Endothelial cell of umbilical vein (primary cell): ENCODE results near the gene DAB1. TPM values are rescaled to one million over a fixed set of nuclear protein-coding genes. Genes with fewer than 3 reads are reported as not detected.

ENCODE experiments used
- BruUV-seq: library from RNA; stranded (reverse); fragments of 400-500 nt; replicated peaks from 2 replicates; lab custom pipeline; 2021; lab: Mats Ljungman, UMichigan
- CTCF ChIA-PET: fragments of 300-600, 350-600 bp; sonication (Branson Sonifier 250); formaldehyde crosslinking; loops from one replicate; lab custom pipeline; 2021; ENCODE audit warnings: antibody characterized with exemption, inconsistent platforms; lab: Charles Lee
- POLR2A ChIA-PET: fragments of 300-600, 350-600 bp; sonication (Branson Sonifier 250); formaldehyde crosslinking; loops from one replicate; lab custom pipeline; 2021; ENCODE audit warnings: antibody characterized with exemption, inconsistent platforms; lab: Charles Lee
- DNase-seq: peaks from one replicate; pipeline ENCODE4 v3.0.0-alpha.2; 2011; ENCODE audit warnings: low read depth, low spot score
- FAIRE-seq: peaks from 2 replicates; lab custom pipeline; 2011; peaks lifted over from hg19 to GRCh38; lab: Jason Lieb, UNC
- H2AFZ ChIP-seq: 2 replicates; pipeline ENCODE4 v1.6.0; 2012; ENCODE audit warnings: low read depth, low read length, control low read depth, inconsistent platforms
- H3K27ac ChIP-seq: 2 replicates; pipeline ENCODE4 v1.5.1; 2011; ENCODE audit warnings: low read depth, mild to moderate bottlenecking, control low read depth, low read length, moderate library complexity; ENCODE audit not compliant: insufficient read depth
- H3K27me3 ChIP-seq, 2 experiments: 2 replicates each; pipeline versions ENCODE4 v1.6.0 to v1.6.1; 2011; ENCODE audit warnings: low read length in 2 of 2, mixed read lengths in 1 of 2; ENCODE audit not compliant: control insufficient read depth in 2 of 2, insufficient read depth in 2 of 2
- H3K36me3 ChIP-seq, 2 experiments: 2 replicates in 1 of 2; 3 replicates in 1 of 2; pipeline ENCODE4 v1.5.1; 2011; ENCODE audit warnings: low read length in 2 of 2, mild to moderate bottlenecking in 1 of 2, moderate library complexity in 1 of 2; ENCODE audit not compliant: control insufficient read depth in 2 of 2, insufficient read depth in 2 of 2; ENCODE audit errors: extremely low read depth in 1 of 2
- H3K4me1 ChIP-seq: 3 replicates; pipeline ENCODE4 v1.5.1; 2011; ENCODE audit warnings: mild to moderate bottlenecking, low read length; ENCODE audit not compliant: control insufficient read depth, insufficient read depth; ENCODE audit errors: extremely low read depth
- H3K4me2 ChIP-seq: 2 replicates; pipeline ENCODE4 v1.6.1; 2011; ENCODE audit warnings: low read length, control low read depth, mixed read lengths; ENCODE audit not compliant: insufficient read depth
- H3K4me3 ChIP-seq, 3 experiments: fragments of 200-600 bp in 1 of 3; sonication (generic), shearing (Covaris generic) in 1 of 3; replicated peaks in 1 of 3; 2 replicates each; pipeline ENCODE4 v1.5.1; 2011 to 2016; ENCODE audit warnings: control low read depth in 3 of 3, low read length in 3 of 3, mild to moderate bottlenecking in 2 of 3, inconsistent platforms in 1 of 3, low read depth in 1 of 3, moderate library complexity in 1 of 3; ENCODE audit not compliant: insufficient read depth in 1 of 3
- H3K79me2 ChIP-seq: 2 replicates; pipeline ENCODE4 v1.6.0; 2012; ENCODE audit warnings: low read length, inconsistent platforms; ENCODE audit not compliant: control insufficient read depth, insufficient read depth
- H3K9ac ChIP-seq: replicated peaks from 2 replicates; pipeline ENCODE3; 2011; ENCODE audit warnings: low read length, control low read depth; ENCODE audit not compliant: insufficient read depth; ENCODE audit errors: extremely low read depth
- H3K9me1 ChIP-seq: replicated peaks from 3 replicates; pipeline ENCODE4 v1.6.0; 2011; ENCODE audit warnings: mild to moderate bottlenecking, low read length; ENCODE audit not compliant: control insufficient read depth, insufficient read depth; ENCODE audit errors: extremely low read depth
- H3K9me3 ChIP-seq: replicated peaks from 2 replicates; pipeline ENCODE4 v1.5.1; 2012; ENCODE audit warnings: low read length, inconsistent platforms; ENCODE audit not compliant: control insufficient read depth, insufficient read depth
- H4K20me1 ChIP-seq: replicated peaks from 2 replicates; pipeline ENCODE3; 2011; ENCODE audit warnings: mild to moderate bottlenecking, low read length; ENCODE audit not compliant: control insufficient read depth, insufficient read depth; ENCODE audit errors: extremely low read depth
- CTCF ChIP-seq, 2 donors: IDR thresholded peaks; 1 replicate in 1 of 2; 2 replicates in 1 of 2; pipeline ENCODE4 v1.5.1; 2011; ENCODE audit warnings: low read length in 2 of 2, mild to moderate bottlenecking in 2 of 2, moderate library complexity in 2 of 2, control low read depth in 1 of 2, inconsistent platforms in 1 of 2, low read depth in 1 of 2; ENCODE audit not compliant: insufficient read depth in 1 of 2; ENCODE audit errors: extremely low read depth in 1 of 2
- EZH2 ChIP-seq: IDR thresholded peaks from 2 replicates; pipeline ENCODE4 v1.6.1; 2012; ENCODE audit warnings: borderline replicate concordance, low read depth, mild to moderate bottlenecking, moderate library complexity, low read length, inconsistent platforms; ENCODE audit not compliant: severe bottlenecking
- JUN ChIP-seq: IDR thresholded peaks from 2 replicates; pipeline ENCODE4 v1.6.1; 2011; ENCODE audit warnings: borderline replicate concordance, low read depth; ENCODE audit not compliant: insufficient read length, insufficient read depth
- MYC ChIP-seq: IDR thresholded peaks from one replicate; pipeline ENCODE4 v1.6.1; 2011; ENCODE audit warnings: mild to moderate bottlenecking, low read depth, low read length
- POLR2A ChIP-seq: IDR thresholded peaks from 2 replicates; pipeline ENCODE4 v1.6.1; 2012; ENCODE audit warnings: low read depth, mild to moderate bottlenecking, control low read depth, low read length
- POLR2AphosphoS5 ChIP-seq: IDR thresholded peaks from 2 replicates; pipeline ENCODE4 v1.6.1; 2012; ENCODE audit warnings: low read depth, mild to moderate bottlenecking, control low read depth, low read length, moderate library complexity; ENCODE audit not compliant: insufficient read depth
- dilution Hi-C: fragments of 300-500 bp; cut with MboI; formaldehyde crosslinking; loops from one replicate; pipeline ENCODE4 v1.15.0; 2019; ENCODE audit warnings: low sequenced_read_pairs; ENCODE audit not compliant: extremely low pct_ligation_motif_present
- intact Hi-C: fragments of 100-400 bp; cut with micrococcal nuclease; formaldehyde crosslinking; loops from one replicate; pipeline ENCODE4 v1.10.0; 2022
- polyA plus RNA-seq, 4 experiments: library from polyadenylated mRNA; depleted of rRNA in 3 of 4; stranded (reverse) in 3 of 4; unstranded in 1 of 4; fragments of >200 nt; gene quantifications; 2 replicates each; pipeline versions ENCODE4 v1.2.1 to v1.2.3, GENCODE V29; 2011 to 2012; ENCODE audit warnings: missing spikeins in 1 of 4
- total RNA-seq: library from RNA; stranded (reverse); gene quantifications from 2 replicates; pipeline ENCODE4 v1.2.3, GENCODE V29; 2021

The DAB1 gene
- total and polyA plus RNA-seq, 2 donors (not counting 3 experiments of a cell fraction or from before 2014, with no cell fraction given) = not detected

- Histone ChIP-seq H3K4me1 (no peaks in the 10 kb centered on the region), H3K27me3 (no peaks in the 10 kb centered on the region), H4K20me1 (no peaks in the 10 kb centered on the region), H3K9me3 (no peaks in the 10 kb centered on the region), H3K4me3 (no peak overlapping the region), H3K27ac (no peak overlapping the region), H3K9me1 (no peaks in the 10 kb centered on the region), H3K79me2 (no peaks in the 10 kb centered on the region), H3K4me2 (no peak overlapping the region), H3K9ac (no peak overlapping the region), H3K36me3 (no peaks in the 10 kb centered on the region), H2AFZ (no peak overlapping the region)
- intact Hi-C loops (no loop called here), dilution Hi-C loops (no loop called here)
- no peak for DNase-seq
- TF ChIP-seq POLR2A (no peak), POLR2AphosphoS5 (no peak), MYC (no peak), CTCF (IDR thresholded peaks at IDR 0.05; ENCODE audit: extremely low read depth in 1 of 2, insufficient read depth in 1 of 2, low read depth in 1 of 2, low read length in 2 of 2) (no peak), EZH2 (no peak)
- POLR2A ChIA-PET = no interaction called here
- BruUV-seq = no TSS peak
- FAIRE-seq = no peak
- CTCF ChIA-PET = no interaction called here
Observed at GRCh38 chr1:56985857-56986256, 438.0 kb downstream of the DAB1 start.

- intact Hi-C loops = no loop called here
- FAIRE-seq = no peak
- no TSS peak for BruUV-seq
- H3K4me1 ChIP-seq = no peaks in the 10 kb centered on the region
- TF ChIP-seq EZH2 (no peak), POLR2A (no peak), JUN (no peak)
- dilution Hi-C loops = no loop called here
- H3K9me3 ChIP-seq = no peaks in the 10 kb centered on the region
- H3K36me3 ChIP-seq = no peaks in the 10 kb centered on the region
- H3K27ac ChIP-seq = no peak overlapping the region
- ChIA-PET CTCF (no interaction called here), POLR2A (no interaction called here)
- H3K9ac ChIP-seq = no peak overlapping the region
- H3K9me1 ChIP-seq = no peaks in the 10 kb centered on the region
- H3K27me3 ChIP-seq = no peaks in the 10 kb centered on the region
- no peaks in the 10 kb centered on the region for H4K20me1 ChIP-seq
- no peak for DNase-seq
- H3K4me2 ChIP-seq = no peak overlapping the region
- no peak overlapping the region for H3K4me3 ChIP-seq
- H3K79me2 ChIP-seq = no peaks in the 10 kb centered on the region
- no peak overlapping the region for H2AFZ ChIP-seq
Observed at GRCh38 chr1:56983484-56983883, 440.4 kb downstream of the DAB1 start.
